Measurements from ENCODE around the gene ATXN1.

DNA sequence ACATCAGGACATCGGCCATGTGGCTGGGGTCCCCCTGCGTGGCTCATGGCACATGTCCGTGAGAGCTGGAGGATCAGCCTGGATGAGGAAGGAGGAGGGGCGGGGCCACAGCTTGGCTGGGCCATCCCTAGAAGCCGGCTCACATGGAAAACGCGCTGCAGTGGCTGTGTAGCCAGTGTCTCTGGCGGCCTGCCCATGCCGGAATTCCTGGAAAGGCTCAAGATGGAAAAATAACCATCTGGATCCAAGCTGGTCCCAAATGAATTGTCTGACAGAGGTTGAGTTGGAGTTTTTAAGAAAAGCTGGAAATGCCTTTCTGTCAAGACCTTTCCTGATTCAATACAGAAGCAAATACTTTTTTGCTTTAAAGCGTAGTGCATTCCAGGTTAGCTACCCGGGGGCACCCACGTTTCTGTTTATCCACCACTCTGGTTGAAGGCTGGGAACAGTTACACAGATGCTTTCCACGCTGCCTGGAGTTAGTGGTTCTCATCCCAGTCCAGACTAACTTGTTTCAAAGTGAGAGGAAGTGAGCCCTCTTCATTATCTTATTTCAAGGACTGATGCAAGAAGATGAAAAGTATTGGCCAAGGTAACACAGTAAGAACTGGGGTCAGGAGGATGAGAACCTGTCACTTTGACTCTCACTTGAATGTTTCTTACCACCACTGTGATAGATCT lies 423.8 kb downstream of the ATXN1 start:
- no peak for TF ChIP-seq POLR2A (IDR thresholded peaks at IDR 0.05; ENCODE audit: low read depth)
- TF ChIP-seq, protein P1, sequence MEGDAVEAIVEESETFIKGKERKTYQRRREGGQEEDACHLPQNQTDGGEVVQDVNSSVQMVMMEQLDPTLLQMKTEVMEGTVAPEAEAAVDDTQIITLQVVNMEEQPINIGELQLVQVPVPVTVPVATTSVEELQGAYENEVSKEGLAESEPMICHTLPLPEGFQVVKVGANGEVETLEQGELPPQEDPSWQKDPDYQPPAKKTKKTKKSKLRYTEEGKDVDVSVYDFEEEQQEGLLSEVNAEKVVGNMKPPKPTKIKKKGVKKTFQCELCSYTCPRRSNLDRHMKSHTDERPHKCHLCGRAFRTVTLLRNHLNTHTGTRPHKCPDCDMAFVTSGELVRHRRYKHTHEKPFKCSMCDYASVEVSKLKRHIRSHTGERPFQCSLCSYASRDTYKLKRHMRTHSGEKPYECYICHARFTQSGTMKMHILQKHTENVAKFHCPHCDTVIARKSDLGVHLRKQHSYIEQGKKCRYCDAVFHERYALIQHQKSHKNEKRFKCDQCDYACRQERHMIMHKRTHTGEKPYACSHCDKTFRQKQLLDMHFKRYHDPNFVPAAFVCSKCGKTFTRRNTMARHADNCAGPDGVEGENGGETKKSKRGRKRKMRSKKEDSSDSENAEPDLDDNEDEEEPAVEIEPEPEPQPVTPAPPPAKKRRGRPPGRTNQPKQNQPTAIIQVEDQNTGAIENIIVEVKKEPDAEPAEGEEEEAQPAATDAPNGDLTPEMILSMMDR (IDR thresholded peaks at IDR 0.05), result no peak
- TF ChIP-seq POLR2AphosphoS5 (IDR thresholded peaks at IDR 0.05), result peak; percentile 69 to 83
